HG02678 (cell line): ENCODE measurements around the gene TIMM17A.

Source experiments
- ATAC-seq: cut with Tn5 transposase; IDR thresholded peaks from one replicate; pipeline ENCODE4 v1.9.1; 2021; ENCODE audit warnings: mild to moderate bottlenecking, moderate library complexity; ENCODE audit not compliant: unreplicated experiment

The TIMM17A gene

GRCh38 chr1:201982623-201983379, 27.5 kb downstream of the TIMM17A start, which contains the start of gene RNPEP:
Gene RNPEP, plus strand, starts transcription at chr1:201982648. Its CDS starts 19 bp downstream, at chr1:201982667.
- ATAC-seq, result peak; percentile 84

GRCh38 chr1:201983380-201983805, 28.1 kb downstream of the TIMM17A start:
- ATAC-seq, result no peak

- no peak for ATAC-seq
Observed at GRCh38 chr1:201984446-201984845, 29.1 kb downstream of the TIMM17A start.

DNA sequence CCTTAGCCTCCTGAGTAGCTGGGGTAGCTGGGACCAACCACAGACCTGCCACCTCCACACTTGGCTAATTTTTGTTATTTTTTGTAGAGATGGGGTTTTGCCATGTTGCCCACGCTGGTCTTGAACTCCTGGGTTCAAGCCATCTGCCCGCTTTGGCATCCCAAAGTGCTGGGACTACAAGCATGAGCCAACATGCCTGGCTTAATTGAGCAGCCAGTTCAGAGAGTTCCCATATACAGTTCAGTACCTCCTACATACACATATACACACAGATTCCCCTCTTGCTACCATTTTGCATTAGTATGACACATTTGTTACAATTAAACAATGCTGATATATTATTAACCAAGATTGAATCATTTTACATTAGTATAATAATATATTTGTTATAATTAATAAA, 30.1 kb downstream of the TIMM17A start:
- ATAC-seq, result no peak

DNA sequence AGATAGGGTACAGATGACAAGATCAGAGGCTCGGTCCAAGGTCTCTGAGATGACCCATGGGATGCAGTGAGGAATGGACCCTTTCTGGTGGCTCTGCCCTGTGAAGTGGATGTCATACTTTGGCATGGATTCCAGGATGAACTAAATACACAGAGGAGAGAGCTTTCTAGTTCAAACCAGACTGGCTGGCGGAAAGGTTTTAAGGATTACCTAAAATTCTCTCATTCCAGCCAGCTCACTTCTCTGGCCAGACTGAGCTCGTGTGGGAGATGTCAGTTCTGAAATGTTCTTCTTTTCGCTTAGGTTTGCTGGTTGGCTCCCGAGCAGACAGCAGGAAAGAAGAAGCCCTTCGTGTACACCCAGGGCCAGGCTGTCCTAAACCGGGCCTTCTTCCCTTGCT, 33.3 kb downstream of the TIMM17A start:
- no peak for ATAC-seq

- no peak for ATAC-seq
Observed at GRCh38 chr1:201989354-201990128, 34.2 kb downstream of the TIMM17A start.

GRCh38 chr1:201990427-201990826, 35.1 kb downstream of the TIMM17A start:
- no peak for ATAC-seq

- no peak for ATAC-seq
Observed at GRCh38 chr1:201999625-202000238, 44.4 kb downstream of the TIMM17A start.

- ATAC-seq, result no peak
Observed at GRCh38 chr1:202002507-202002906, 47.2 kb downstream of the TIMM17A start.

DNA sequence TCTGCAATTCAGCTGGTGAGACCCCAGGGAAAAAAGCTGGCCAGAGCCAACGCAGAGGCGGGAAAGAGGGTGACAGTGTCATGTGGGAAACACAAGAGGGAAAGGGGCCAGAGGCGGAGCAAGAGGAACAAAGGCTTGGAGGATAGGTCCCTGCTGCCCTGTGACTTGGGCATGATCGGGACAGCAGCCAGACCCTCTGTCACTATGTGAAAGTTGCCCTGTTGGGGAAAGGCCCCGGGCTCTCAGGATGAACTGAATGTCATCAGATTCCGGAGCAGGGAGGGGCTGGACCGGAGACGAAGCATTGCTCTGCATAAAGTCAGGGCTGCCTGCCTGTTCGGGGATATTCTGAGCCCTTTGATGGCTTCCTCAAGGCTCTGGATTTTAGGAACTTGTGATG, 49.4 kb downstream of the TIMM17A start:
- no peak for ATAC-seq

- no peak for ATAC-seq
Observed at GRCh38 chr1:202005958-202006357, 50.7 kb downstream of the TIMM17A start.

GRCh38 chr1:202007304-202007703, 52.0 kb downstream of the TIMM17A start:
- no peak for ATAC-seq

- ATAC-seq, result no peak
Observed at GRCh38 chr1:202007805-202008489, 52.6 kb downstream of the TIMM17A start.

GRCh38 chr1:202009326-202010179, 54.2 kb downstream of the TIMM17A start:
- ATAC-seq, result peak; percentile 43

- ATAC-seq, result peak; percentile 84
Observed at GRCh38 chr1:202010180-202011015, 55.1 kb downstream of the TIMM17A start, which contains the start of gene ELF3. Gene ELF3, plus strand, starts transcription at chr1:202010587. Its CDS starts 550 bp downstream, at chr1:202011137.

GRCh38 chr1:202011994-202012393, 56.7 kb downstream of the TIMM17A start:
- no peak for ATAC-seq

DNA sequence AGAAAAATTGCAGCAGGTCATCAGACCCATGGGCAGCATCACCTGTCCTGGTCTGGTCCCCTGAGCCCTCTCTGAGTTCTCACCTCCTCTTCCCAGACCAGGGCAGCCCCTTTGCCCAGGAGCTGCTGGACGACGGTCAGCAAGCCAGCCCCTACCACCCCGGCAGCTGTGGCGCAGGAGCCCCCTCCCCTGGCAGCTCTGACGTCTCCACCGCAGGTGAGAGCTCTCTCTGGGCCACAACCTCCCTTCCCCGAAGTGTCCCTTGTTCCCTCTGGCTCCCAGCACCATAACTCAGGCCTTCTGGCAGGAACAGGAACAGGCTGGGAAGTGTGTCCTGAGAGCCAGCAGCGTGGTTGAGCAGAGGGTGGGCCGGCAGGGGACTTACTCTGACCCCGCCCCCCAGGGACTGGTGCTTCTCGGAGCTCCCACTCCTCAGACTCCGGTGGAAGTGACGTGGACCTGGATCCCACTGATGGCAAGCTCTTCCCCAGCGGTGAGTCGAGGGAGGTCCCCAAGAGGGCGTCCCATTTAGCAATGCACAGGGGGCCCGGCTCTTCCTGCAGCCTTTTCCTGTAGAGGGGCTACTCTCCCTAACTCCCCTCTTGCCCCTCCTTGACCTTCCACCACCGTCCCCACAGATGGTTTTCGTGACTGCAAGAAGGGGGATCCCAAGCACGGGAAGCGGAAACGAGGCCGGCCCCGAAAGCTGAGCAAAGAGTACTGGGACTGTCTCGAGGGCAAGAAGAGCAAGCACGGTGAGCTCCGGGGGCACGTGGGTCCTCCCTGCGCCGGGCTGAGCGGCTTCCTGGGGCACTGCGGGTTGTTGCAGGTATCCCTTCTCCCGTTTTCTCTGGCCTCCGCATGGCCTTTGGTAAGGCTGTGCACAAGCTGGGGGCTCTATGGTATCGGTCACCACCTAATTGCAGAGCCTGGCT, 57.5 kb downstream of the TIMM17A start:
- ATAC-seq, result no peak

DNA sequence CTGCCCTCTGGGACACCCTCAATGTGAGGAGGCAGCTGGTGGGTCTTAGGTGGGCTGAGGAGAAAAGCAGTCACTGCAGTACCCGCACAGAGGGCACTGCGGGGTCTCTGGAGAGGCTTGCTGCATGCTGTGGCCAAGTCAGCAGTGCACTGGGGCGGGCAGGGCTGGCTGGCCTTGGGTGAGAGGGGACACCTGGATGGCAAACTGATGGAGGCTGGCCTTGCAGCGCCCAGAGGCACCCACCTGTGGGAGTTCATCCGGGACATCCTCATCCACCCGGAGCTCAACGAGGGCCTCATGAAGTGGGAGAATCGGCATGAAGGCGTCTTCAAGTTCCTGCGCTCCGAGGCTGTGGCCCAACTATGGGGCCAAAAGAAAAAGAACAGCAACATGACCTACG, 58.3 kb downstream of the TIMM17A start:
- no peak for ATAC-seq
